IMR-90 (cell line): ENCODE measurements around the gene GNA14. TPM values are rescaled to one million over a fixed set of nuclear protein-coding genes. Genes with fewer than 3 reads are reported as not detected.

Source experiments
- ATAC-seq: fragments of 200-7000 bp; cut with Tn5 transposase; 2 replicates; pipeline ENCODE4 v1.9.1; 2020; ENCODE audit warnings: low read depth, mild to moderate bottlenecking, moderate library complexity
- BruUV-seq: library from RNA; stranded (reverse); fragments of 400-500 nt; replicated peaks from 2 replicates; lab custom pipeline; 2021; lab: Mats Ljungman, UMichigan
- CTCF ChIA-PET: fragments of 300-600 bp; formaldehyde crosslinking; extraction: SDS; loops from one replicate; lab custom pipeline; 2021; ENCODE audit warnings: antibody characterized with exemption; lab: Yijun Ruan, JAX
- POLR2A ChIA-PET: fragments of 300-600 bp; sonication (Branson Sonifier 250); formaldehyde crosslinking; loops from one replicate; lab custom pipeline; 2022; ENCODE audit warnings: antibody characterized with exemption; ENCODE audit not compliant: unreplicated experiment; lab: Charles Lee
- DNase-seq: peaks from one replicate; pipeline ENCODE4 v3.0.0; 2013
- H2AFZ ChIP-seq: replicated peaks from 2 replicates; pipeline ENCODE3; 2013; ENCODE audit warnings: low read length, mild to moderate bottlenecking; ENCODE audit not compliant: poor library complexity
- H2AK5ac ChIP-seq: 2 replicates; pipeline ENCODE4 v1.6.1; 2013; ENCODE audit warnings: low read depth, low read length, inconsistent platforms
- H2AK9ac ChIP-seq: replicated peaks from 2 replicates; pipeline ENCODE3; 2013; ENCODE audit warnings: mild to moderate bottlenecking, low read depth, low read length, moderate library complexity; ENCODE audit not compliant: poor library complexity
- H2BK120ac ChIP-seq: 2 replicates; pipeline ENCODE4 v1.6.1; 2013; ENCODE audit warnings: low read depth, low read length, inconsistent platforms
- H2BK15ac ChIP-seq: 3 replicates; pipeline ENCODE4 v1.6.1; 2013; ENCODE audit warnings: low read depth, low read length, inconsistent platforms
- H2BK20ac ChIP-seq: 2 replicates; pipeline ENCODE4 v1.6.1; 2013; ENCODE audit warnings: low read depth, mild to moderate bottlenecking, inconsistent platforms, low read length, moderate library complexity
- H2BK5ac ChIP-seq: 2 replicates; pipeline ENCODE4 v1.6.1; 2013; ENCODE audit warnings: mild to moderate bottlenecking, low read depth, low read length, inconsistent platforms; ENCODE audit not compliant: poor library complexity, severe bottlenecking
- H3K14ac ChIP-seq: replicated peaks from 2 replicates; pipeline ENCODE4 v1.6.1; 2013; ENCODE audit warnings: low read depth, low read length, inconsistent platforms
- H3K18ac ChIP-seq: 2 replicates; pipeline ENCODE4 v1.6.1; 2013; ENCODE audit warnings: low read depth, low read length, control low read depth
- H3K23ac ChIP-seq: 2 replicates; pipeline ENCODE4 v1.6.1; 2013; ENCODE audit warnings: low read depth, low read length, inconsistent platforms
- H3K27ac ChIP-seq: 2 replicates; pipeline ENCODE4 v1.5.1; 2013; ENCODE audit warnings: mild to moderate bottlenecking, control low read depth, low read length; ENCODE audit not compliant: insufficient read depth
- H3K27me3 ChIP-seq: 2 replicates; pipeline ENCODE4 v1.6.1; 2013; ENCODE audit warnings: low read length; ENCODE audit not compliant: control insufficient read depth, insufficient read depth
- H3K36me3 ChIP-seq: 2 replicates; pipeline ENCODE4 v1.6.1; 2013; ENCODE audit warnings: low read length, mixed read lengths; ENCODE audit not compliant: control insufficient read depth, insufficient read depth
- H3K4ac ChIP-seq: 2 replicates; pipeline ENCODE4 v1.6.1; 2013; ENCODE audit warnings: low read depth, low read length, inconsistent platforms
- H3K4me1 ChIP-seq: 2 replicates; pipeline ENCODE4 v1.6.1; 2013; ENCODE audit warnings: low read length, mixed read lengths; ENCODE audit not compliant: control insufficient read depth, insufficient read depth
- H3K4me2 ChIP-seq: 2 replicates; pipeline ENCODE4 v1.6.1; 2013; ENCODE audit warnings: low read depth, mild to moderate bottlenecking, control low read depth, low read length, moderate library complexity
- H3K4me3 ChIP-seq: 2 replicates; pipeline ENCODE4 v1.5.1; 2013; ENCODE audit warnings: low read depth, mild to moderate bottlenecking, control low read depth, low read length, moderate library complexity; ENCODE audit not compliant: insufficient read depth
- H3K56ac ChIP-seq: 2 replicates; pipeline ENCODE4 v1.6.1; 2013; ENCODE audit warnings: low read length, inconsistent platforms; ENCODE audit not compliant: insufficient read depth; ENCODE audit errors: extremely low read depth
- H3K79me1 ChIP-seq, 2 experiments: 2 replicates each; pipeline ENCODE4 v1.6.1; 2013; ENCODE audit warnings: low read length in 2 of 2, inconsistent platforms in 1 of 2, low read depth in 1 of 2
- H3K9ac ChIP-seq: 2 replicates; pipeline ENCODE4 v1.6.1; 2013; ENCODE audit warnings: low read depth, low read length, control low read depth
- H3K9me1 ChIP-seq: 2 replicates; pipeline ENCODE4 v1.6.1; 2013; ENCODE audit warnings: low read length, inconsistent platforms; ENCODE audit not compliant: insufficient read depth
- H3K9me3 ChIP-seq: 2 replicates; pipeline ENCODE4 v1.6.1; 2013; ENCODE audit warnings: low read length; ENCODE audit not compliant: control insufficient read depth, insufficient read depth
- H4K20me1 ChIP-seq: 2 replicates; pipeline ENCODE4 v1.6.1; 2013; ENCODE audit warnings: low read length, inconsistent platforms; ENCODE audit not compliant: insufficient read depth
- H4K5ac ChIP-seq: 2 replicates; pipeline ENCODE4 v1.6.1; 2013; ENCODE audit warnings: mild to moderate bottlenecking, low read depth, low read length, control low read depth
- H4K8ac ChIP-seq, 2 experiments: 2 replicates each; pipeline ENCODE4 v1.6.1; 2013; ENCODE audit warnings: low read depth in 2 of 2, low read length in 2 of 2, control low read depth in 1 of 2, inconsistent platforms in 1 of 2
- H4K91ac ChIP-seq: 2 replicates; pipeline ENCODE4 v1.6.1; 2013; ENCODE audit warnings: low read depth, low read length, inconsistent platforms; ENCODE audit not compliant: insufficient read depth
- FOS ChIP-seq: fragments of 150-350 bp; IDR thresholded peaks from 2 replicates; pipeline ENCODE4 v1.6.1; 2016; ENCODE audit warnings: low read depth, low read length
- MAZ ChIP-seq: IDR thresholded peaks from 2 replicates; pipeline ENCODE4 v1.6.1; 2012; ENCODE audit warnings: low read depth, mild to moderate bottlenecking, low read length, improper control_type of control experiment, moderate library complexity, borderline replicate concordance
- RAD21 ChIP-seq: IDR thresholded peaks from 2 replicates; pipeline ENCODE4 v1.6.1; 2012; ENCODE audit warnings: low read length, improper control_type of control experiment
- WGBS, 2 experiments: methylation state at CpG; one replicate each; pipeline versions ENCODE4 v1.1.5 to v1.1.7; 2013; ENCODE audit warnings: missing lambda C conversion rate in 2 of 2; ENCODE audit not compliant: insufficient read length in 1 of 2; ENCODE audit errors: extremely low coverage in 2 of 2; 5-methylcytosine and 5-hydroxymethylcytosine counted together
- dilution Hi-C: fragments of 300-500 bp; cut with HindIII; formaldehyde crosslinking; loops from one replicate; pipeline ENCODE4 v1.14.3; 2018; ENCODE audit warnings: low sequenced_read_pairs; ENCODE audit not compliant: unreplicated experiment
- in situ Hi-C: fragments of 300-500 bp; cut with MboI; formaldehyde crosslinking; loops from 3 replicates; pipeline ENCODE4 v1.14.3; 2019; ENCODE audit warnings: low sequenced_read_pairs, inconsistent platforms, mixed read lengths
- intact Hi-C: fragments of 100-400 bp; cut with micrococcal nuclease; formaldehyde crosslinking; loops from 2 replicates; pipeline ENCODE4 v1.10.0; 2022
- polyA plus RNA-seq, 3 experiments: library from polyadenylated mRNA; depleted of rRNA; stranded (reverse); fragments of >200 nt; gene quantifications; 2 replicates each; pipeline ENCODE4 v1.2.3, GENCODE V29; 2012; ENCODE audit warnings: low replicate concordance in 1 of 3
- total RNA-seq: library from RNA; depleted of rRNA; stranded (reverse); fragments of >200 nt; gene quantifications from 2 replicates; pipeline ENCODE4 v1.2.3, GENCODE V29; 2012

The GNA14 gene
- total and polyA plus RNA-seq, 2 of the 4 experiments (the other 2 are of a cell fraction) = under 0.01 to 0.03 TPM

- H3K9ac ChIP-seq = no peak overlapping the region
- no peak overlapping the region for H3K4me3 ChIP-seq
- no peak overlapping the region for H4K8ac ChIP-seq
- H3K9me3 ChIP-seq = no peaks in the 10 kb centered on the region
- dilution Hi-C loops (no loop called here), in situ Hi-C loops (no loop called here), intact Hi-C loops (no loop called here)
- no peak overlapping the region for H2AK5ac ChIP-seq
- H3K4ac ChIP-seq = no peak overlapping the region
- ATAC-seq (no peak), DNase-seq (no peak)
- H3K23ac ChIP-seq = no peak overlapping the region
- no peak overlapping the region for H2BK5ac ChIP-seq
- no peak overlapping the region for H2BK120ac ChIP-seq
- TF ChIP-seq FOS = no peak
- no peak for TF ChIP-seq MAZ
- TF ChIP-seq RAD21 = no peak
- H3K4me1 ChIP-seq = no peaks in the 10 kb centered on the region
- H4K91ac ChIP-seq = no peak overlapping the region
- H2BK15ac ChIP-seq = no peak overlapping the region
- ChIA-PET POLR2A (no interaction called here), CTCF (interaction anchor here (1.6 kb wide), 1 partner anchor 10 kb away, joined by 3 read pairs; no protein-coding TSS in a partner anchor)
- no peaks in the 10 kb centered on the region for H3K36me3 ChIP-seq
- BruUV-seq = no TSS peak
- H3K27ac ChIP-seq = no peak overlapping the region
- no peak overlapping the region for H3K56ac ChIP-seq
- no peaks in the 10 kb centered on the region for H4K20me1 ChIP-seq
- WGBS, 2 experiments = no CpG with 5 or more reads among the region's 3 CpGs
- H2BK20ac ChIP-seq = no peak overlapping the region
- H3K14ac ChIP-seq = no peak overlapping the region
- no peak overlapping the region for H2AK9ac ChIP-seq
- H3K27me3 ChIP-seq = no peaks in the 10 kb centered on the region
- no peak overlapping the region for H3K4me2 ChIP-seq
- H3K18ac ChIP-seq = no peak overlapping the region
- H2AFZ ChIP-seq = no peak overlapping the region
- H4K5ac ChIP-seq = no peak overlapping the region
- H3K9me1 ChIP-seq = no peaks in the 10 kb centered on the region
- no peaks in the 10 kb centered on the region for H3K79me1 ChIP-seq
Measured at GRCh38 chr9:77511525-77511924, 136.6 kb downstream of the GNA14 start.
